HG03159 (cell line): ENCODE measurements around the gene LPAR1.

Experiments
- ATAC-seq: cut with Tn5 transposase; IDR thresholded peaks from one replicate; pipeline ENCODE4 v1.9.1; 2021; ENCODE audit warnings: mild to moderate bottlenecking, moderate library complexity; ENCODE audit not compliant: unreplicated experiment

Gene LPAR1

DNA sequence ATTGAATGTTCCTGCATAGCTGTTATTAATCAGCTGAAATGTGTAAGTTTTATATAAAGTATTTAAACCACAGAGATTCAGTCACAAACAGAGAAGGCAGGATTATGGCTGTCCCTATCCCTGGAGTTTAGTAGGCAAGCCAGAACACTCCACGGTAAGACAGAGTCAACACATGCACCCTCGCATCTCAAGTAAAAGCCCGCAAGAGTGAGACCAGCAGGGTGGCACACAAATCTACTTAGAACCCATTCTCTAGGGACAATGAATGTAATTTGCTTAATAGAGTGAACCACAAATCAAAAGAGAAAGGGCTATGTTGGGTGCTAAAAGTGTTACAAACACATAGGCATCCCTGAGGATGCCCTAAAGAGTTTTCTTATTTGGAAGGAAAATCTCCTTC is 35.1 kb downstream of the LPAR1 start:
- ATAC-seq: no peak

DNA sequence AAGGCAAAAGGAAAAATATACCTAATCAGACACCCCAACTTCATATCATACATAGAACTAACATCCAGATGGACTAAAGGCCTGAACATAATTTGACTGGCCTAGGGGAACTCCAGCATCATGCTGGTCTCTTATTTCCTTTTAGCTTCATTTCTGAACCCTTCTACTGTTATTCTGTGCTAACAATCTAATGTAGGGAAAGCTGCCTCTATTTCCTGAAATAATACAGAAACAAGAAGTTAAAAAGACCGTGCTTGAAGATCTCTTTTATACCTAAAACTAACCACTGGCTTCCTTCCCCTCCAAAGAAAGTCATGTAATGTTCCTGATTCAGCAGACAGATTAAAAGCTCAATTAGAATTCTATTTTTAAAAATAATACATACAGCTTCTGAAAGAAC is 36.7 kb downstream of the LPAR1 start:
- ATAC-seq: no peak

DNA sequence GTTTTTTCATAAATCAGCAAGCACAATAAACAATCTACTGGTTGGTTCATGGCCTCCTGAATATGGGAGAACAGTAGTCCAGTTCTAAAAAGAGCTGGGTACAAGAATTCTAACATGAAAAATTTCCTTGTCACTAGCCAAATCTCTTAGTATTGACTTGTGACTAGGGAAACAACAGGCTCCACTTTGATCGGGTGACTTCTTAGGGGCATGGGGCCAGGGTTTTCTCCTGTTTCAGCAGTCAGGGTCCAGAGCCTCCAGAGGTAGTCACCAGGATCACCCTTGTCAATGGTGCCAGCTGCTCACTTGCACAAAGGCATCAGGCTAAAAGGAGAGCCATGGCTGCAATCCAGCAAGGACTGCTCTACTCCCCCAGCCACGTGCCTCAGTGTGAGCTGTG is 38.1 kb downstream of the LPAR1 start:
- no peak for ATAC-seq

DNA sequence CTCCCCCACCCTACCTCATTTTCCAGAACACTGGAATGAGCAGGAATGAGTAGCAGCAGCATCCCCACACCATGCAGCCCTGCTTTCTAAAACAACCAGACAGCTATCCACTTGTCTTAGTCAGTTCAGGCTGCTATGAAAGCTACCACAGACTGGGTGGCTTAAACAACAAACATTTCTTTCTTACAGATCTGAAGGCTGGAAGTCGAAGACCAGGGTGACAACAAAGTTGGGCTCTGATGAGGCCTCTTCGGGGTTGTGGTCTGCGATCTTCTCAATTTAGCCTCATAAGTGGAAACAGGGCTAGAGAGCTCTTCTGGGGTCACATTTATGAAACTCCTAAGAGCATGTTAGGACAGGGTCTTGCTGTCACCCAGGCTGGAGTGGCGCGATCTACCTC is 38.9 kb downstream of the LPAR1 start:
- ATAC-seq: no peak

DNA sequence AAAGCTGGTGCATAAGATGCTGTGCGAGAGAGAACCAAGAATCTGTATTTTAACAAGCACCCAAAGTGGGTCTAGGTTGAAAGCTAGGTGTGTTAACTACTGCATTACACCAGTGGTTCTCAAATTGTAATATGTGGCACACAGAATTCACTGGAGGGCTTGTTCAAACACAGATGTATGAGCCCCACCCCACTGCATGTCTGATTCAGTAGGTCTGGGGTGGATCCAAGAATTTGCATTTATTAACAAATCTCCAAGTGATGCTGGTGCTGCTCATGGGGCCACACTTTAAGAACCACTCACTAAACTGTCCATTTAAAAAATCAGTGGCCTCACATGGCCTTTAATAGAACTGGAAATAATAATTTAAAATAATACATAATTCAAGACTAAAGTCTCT is 40.4 kb downstream of the LPAR1 start:
- ATAC-seq: no peak

DNA sequence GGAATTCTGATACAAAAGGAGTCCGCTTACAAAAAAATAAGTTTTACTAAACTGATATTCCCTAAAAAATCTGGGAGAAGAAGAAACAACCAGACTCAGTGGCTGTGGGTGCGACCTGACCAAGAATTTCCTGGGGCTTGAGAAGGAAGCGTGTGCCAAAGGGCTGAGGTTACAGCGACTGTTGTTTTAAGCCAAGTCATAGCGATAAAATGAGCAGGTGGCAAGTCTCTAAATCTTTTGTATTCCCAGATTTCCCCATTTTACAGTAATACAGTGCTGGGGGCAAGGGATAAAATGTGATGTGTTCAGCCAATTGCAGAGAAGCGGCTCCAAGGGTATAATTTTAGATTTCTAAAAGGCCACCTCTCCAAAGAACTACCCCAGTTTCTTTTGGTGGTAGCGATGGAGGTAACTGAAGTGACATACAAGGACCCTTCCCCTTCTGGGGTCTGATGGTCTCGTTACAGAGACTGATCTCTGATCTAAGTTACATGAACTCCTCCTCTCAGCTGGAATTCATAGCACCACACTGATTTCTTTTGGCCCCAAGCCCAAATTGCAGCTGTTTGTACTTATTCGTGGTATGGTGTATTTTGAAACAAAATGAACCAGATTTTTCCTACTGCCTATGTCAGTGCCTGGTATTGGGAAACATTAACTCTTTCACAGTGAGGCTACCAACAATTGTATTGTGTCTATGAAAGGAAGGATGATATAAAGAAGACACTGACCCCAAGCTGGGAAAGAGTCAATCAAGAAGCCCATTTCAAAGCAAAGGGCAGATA is 41.6 kb downstream of the LPAR1 start:
- no peak for ATAC-seq

DNA sequence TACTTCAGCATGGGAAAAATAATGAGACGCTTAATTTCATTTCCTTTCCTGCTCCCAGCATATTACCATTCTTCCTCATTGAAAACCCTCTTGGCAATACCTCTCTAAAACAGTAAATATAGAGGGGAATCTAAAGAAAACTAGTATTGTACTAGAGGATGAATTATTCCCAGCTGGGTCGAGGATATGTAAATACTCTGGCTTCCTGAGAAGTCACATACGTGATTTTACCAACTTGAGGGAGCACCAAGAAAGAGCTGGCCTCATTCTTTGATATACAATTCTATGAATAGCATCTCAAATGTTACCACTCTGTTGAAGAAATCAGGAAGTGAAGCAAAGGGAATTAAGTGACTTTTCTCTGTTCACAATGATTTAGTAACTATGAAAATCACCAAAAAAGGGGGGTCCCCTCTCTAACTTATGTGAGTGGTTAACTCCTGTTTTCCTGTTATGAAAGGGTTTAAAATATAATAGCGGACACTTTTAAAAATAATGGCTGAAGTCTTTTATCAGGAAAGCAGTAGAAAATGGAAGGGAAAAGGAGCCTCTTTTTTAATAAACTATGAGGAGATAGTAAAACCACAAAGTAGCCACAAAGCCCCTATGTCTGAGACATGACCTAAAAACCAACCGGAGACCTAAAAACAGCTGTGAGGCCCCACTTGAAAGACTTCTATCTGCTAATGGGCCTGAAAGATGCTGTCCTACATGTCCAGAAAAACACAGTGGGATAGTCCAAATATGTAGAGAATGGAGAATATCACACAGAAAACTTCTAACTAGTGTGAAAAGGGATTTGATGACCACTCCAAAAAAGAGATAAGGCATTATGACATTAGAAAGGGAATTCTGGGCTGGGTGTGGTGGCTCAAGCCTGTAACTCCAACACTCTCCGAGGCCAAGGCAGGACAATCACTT is 42.6 kb downstream of the LPAR1 start:
- ATAC-seq: no peak

DNA sequence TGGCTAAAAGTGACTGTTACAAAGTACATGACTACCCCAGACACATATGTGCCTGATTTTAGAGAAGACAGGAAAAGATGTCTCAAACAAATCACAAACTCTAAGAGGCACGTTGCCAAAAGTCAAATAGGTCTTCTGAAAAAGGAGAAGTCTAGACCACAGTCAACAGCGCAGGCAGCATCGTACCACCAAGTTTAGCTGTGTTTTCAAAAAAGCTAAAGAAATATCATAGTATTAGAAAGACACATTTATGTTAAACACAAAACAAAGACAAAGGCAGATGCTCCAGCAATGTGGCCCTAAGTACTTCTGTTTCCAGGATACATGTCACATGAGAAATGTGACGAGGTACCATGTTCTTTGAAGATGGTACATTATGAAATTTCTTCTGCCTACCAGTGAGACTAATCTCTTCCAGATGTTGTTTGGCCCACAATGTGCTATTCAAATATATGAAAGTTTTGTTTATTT is 43.5 kb downstream of the LPAR1 start:
- ATAC-seq: no peak

DNA sequence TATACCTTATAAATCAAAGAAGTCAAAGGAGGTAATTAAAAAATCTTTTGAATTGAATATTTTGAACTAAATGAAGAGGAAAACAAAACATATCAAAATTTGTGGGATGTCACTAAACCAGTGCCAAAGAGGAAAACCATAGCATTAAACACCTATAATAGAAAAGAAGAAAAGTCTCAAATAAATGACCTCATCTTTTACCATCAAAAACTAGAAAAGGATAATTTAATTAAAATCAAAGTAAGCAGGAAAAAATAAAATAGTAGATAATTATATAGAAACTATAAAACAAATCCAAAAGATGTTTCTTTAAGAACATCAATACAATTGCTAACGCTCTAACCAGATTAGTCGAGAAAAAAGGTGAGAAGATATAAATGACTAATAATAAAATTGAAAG is 47.8 kb downstream of the LPAR1 start:
- ATAC-seq: no peak

DNA sequence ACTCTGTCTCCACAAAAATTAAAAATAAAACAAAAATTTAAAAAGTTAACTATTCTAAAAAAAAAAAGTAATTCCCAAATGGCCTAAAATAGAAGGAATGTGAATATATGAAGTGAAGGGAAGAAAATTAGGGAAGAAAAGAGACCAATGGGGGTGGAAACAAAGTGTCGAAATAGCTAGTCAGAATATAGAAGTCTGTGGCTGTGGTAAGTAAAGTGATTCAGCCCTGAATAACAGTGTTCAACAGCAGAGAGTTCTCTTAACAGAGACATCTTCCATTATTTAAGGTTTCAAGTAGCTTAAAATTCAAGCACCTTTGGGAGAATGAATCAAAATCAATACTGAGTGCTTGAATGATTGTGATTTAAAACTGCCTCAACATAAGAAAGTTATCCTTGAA is 51.7 kb downstream of the LPAR1 start:
- ATAC-seq: no peak

DNA sequence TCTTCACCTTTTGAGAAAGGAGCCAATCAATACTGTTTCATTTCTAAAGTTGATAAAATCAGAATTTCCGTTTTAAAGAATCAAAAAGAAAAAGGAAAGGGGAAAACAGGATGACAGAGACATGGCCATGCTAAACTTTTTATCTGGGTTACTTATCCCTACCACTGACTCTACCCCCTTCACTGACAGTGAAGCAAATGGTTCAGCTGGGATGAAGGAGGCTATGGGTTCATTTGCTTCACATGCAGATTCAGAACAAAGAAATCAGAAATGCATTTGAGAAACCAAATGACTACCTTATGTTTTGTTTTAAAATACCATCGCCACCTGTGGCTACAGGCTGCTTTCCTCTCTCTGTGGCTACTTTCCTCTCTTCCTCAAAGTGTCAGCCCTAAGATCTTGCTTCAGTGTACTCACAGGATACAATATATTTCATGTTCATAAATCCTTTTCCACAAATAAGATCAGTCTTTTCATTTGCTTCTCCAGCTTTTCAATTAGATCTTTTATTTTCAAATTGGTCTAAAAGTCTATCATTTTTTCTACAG is 53.3 kb downstream of the LPAR1 start:
- ATAC-seq: no peak

DNA sequence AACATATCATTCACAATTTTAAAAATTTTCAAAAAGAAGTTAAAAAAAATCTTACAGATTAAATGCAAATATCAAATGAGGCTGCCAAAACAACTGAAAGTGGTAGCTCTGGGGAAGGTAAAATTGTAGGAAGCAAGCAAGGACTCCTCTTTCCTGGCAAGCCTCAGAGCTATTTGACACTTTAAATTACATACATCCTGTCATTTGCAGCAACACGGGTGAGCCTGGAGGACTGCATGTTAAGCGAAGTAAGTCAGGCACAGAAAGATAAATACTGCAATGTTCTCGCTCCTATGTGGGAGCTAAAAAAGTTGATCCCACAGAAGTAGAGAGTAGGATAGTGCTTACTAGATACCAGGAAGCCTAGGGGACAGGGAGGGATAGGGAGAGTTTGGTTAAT is 58.0 kb downstream of the LPAR1 start:
- no peak for ATAC-seq

DNA sequence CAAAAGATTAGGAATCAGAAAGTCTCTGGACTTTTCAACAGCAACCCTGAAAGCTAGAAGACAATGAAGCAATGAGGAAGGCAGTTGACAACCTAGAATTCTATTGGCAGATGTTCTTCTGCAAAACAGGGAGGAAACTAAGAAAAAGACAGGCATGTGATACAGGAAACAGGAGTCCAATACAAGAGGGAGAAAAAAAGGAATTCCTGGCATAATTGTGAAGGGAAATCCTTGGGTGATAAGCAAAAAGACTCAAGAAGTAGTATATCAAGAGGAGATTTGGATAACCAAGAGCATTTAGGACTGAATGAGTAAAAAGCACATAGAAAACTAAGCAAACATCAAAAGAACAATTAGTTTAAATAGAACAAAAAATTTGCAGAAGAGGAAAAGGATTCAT is 58.6 kb downstream of the LPAR1 start:
- ATAC-seq: no peak

DNA sequence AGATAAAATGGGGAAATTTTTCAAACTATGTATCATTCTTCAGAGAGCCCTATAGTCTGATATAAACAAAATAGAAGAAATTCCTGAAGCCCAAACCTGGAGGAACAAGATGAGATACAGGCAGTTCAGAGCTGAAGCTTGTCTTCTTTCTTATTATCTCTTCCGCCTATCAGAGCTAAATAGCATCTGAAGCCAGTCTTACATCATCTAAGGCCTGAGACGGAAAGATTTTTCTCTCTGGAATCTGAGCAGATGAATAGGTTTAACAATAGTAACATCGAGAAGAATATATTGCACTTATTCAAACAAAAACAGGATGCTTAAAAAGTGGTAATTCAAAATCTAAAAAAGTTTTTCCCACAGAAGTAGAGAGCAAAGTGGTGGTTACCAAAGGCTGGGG is 59.8 kb downstream of the LPAR1 start:
- ATAC-seq: no peak

DNA sequence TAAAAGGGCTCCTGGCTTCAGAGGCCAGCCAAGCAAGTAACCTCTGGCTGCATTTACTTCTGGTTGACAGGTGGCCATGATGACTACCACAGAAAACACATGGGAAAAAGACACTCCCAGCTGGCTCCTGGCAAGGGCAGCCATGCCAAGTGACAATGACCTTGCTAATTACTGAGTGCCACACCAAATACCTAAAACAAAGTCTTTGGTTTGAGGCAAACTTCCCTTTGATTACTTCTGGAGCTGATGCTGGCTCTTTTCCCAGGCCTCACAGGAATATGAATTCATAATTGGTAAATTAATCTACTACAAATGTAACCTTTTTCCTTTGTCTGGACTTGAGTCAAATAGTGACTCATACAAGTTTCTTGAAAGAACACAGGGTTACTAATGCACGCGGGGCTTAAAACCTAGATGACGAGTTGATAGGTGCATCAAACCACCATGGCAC is 61.0 kb downstream of the LPAR1 start:
- no peak for ATAC-seq

DNA sequence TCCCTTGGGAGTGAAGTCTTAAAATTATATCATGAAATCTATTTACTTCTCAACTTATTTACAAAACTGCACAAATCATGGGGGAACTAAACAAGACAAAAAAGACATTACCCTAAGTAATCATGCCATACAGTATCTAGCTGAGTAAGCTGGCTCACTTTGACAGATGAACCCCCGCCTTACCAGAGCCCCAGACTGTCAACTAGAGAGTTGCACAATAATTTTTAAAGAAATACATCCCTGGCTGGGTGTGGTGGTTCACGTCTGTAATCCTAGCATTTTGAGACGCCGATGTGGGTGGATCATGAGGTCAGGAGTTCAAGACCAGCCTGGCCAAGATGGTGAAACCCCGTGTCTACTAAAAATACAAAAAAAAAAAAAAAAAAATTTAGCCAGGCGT is 62.3 kb downstream of the LPAR1 start:
- ATAC-seq: no peak

DNA sequence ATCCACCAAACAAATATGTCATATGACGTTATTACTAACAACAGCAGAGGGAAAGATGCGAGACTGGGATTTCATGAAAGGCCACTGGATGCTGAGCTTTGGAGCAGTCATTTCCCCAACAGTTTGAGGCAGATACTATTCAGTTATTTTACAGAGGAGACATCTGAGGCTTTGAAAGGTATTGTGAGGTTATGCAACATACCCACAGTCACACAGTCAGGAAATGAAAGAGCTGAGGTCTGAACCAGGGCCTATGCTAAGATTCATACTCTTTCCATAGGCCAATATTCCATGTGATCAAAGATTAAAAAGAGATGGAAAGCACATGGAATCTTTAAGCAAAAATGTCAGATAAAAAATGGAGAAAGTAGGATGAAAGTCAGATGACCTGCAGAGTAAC is 63.0 kb downstream of the LPAR1 start:
- no peak for ATAC-seq

DNA sequence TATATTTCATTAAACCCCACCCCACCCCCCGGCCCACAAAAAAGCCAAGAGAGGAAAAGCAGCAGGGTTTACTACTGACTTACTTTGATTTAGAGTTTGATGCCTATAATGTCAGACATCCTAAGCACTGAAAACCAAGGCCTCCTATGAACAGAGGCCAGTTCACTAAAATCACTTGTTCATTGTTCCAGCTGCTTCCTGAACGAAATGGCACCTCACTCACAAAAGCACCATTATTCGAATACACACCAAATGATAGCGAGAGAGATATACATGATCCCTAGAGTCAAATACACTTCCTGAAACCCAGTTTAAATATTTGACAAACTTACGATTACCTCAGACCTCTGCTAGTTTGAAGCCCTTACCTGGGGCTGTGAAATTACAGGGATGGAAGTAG is 66.6 kb downstream of the LPAR1 start:
- no peak for ATAC-seq

DNA sequence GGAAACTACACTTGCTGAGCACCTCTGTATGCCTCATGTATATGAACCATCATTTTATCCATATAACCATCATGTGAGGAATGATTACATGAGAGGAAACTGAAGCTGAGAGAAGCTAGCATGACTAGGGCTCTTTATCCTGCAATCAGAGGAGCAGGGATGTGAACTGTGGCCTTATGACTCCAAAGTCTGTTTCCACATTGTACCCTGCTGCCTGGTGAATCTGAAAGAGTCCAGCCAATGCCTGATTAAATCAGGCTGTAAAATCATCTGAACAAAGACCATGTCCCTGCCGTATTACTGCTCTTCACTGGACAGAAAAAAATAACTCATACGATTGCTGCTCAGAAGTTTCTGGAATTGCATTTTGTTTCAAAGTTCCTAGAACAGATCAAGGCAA is 67.0 kb downstream of the LPAR1 start:
- no peak for ATAC-seq

DNA sequence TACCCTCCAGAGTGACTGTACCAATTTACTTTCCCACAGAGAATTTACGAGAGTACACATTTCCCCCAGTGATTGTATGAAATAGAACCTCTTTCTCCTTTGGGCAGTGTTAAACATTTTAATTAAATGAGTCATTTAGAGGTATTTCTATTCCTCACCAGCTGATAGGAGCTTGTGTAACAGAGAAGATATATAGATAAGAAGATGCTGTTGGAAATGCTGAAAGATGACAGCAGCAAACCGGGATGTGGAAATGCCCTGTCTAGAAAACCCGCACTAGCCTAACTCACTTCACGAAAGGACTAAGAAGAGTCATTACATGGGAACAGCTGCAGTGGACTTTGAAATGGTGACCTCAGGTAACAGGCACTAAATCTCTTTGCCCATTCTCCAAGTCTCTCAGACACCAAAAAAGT is 68.3 kb downstream of the LPAR1 start:
- ATAC-seq: no peak

DNA sequence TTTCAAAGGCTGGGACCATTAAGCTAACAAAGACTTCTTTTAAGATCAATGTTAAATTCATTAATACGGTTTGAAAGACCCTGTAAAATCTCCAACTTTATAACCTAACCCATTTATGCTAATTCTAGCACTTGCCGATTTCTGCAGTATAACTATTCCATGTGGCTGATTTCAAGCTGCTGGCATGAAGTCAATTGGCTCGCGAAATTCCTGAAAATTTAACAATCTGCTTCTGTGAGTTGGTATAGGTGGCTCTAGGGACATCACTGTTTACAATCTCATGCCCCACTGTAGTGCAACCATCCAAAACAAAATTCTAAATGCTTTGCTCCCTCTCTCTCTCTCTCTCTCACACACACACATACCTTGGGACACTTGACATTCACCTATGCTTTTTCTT is 70.2 kb downstream of the LPAR1 start:
- ATAC-seq: no peak

DNA sequence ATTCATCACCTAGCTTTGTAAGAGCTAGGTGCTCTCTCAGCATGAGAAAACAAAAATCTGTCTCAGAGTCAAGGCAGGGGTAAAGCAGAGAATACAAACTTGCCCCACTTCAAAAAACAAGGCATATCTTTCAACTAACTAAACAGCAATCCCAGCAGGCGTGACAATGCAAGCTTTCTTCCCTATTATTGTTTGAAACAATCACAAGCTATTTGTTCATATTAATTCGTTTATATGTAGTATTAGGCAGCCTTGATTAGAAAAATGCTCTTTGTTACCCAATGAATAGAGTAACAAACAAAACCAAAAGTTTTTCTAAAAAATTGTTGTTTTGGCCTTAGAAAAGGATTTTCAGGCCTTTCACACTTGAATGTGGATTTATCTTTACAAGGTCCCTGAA is 71.1 kb downstream of the LPAR1 start:
- ATAC-seq: no peak
